Caco-2 (cell line): Measurements from ENCODE around the gene TEX101. TPM values are rescaled to one million over a fixed set of nuclear protein-coding genes. Genes with fewer than 3 reads are reported as not detected.

Experiments
- BruUV-seq: library from RNA; stranded (reverse); fragments of 400-500 nt; replicated peaks from 2 replicates; lab custom pipeline; 2021; lab: Mats Ljungman, UMichigan
- CTCF ChIA-PET: fragments of 300-600 bp; sonication (Branson Sonifier 250); formaldehyde crosslinking; loops from one replicate; lab custom pipeline; 2022; ENCODE audit warnings: antibody characterized with exemption; lab: Charles Lee
- POLR2A ChIA-PET: fragments of 300-600 bp; sonication (Branson Sonifier 250); formaldehyde crosslinking; loops from one replicate; lab custom pipeline; 2022; ENCODE audit warnings: antibody characterized with exemption; lab: Charles Lee
- DNase-seq, 2 experiments: peaks; one replicate each; pipeline versions ENCODE4 v3.0.0 to v3.0.0-alpha.2; 2020 to 2022
- H3K27me3 ChIP-seq: replicated peaks from 2 replicates; pipeline ENCODE4 v1.6.0; 2011; ENCODE audit warnings: low read length; ENCODE audit not compliant: control insufficient read depth, insufficient read depth
- H3K36me3 ChIP-seq: 2 replicates; pipeline ENCODE4 v1.5.1; 2011; ENCODE audit warnings: low read length; ENCODE audit not compliant: control insufficient read depth, insufficient read depth
- H3K4me1 ChIP-seq: fragments of 250-450 bp; sonication (Bioruptor Pico); 2 replicates; pipeline ENCODE4 v1.5.1; 2020; ENCODE audit warnings: mild to moderate bottlenecking
- H3K4me3 ChIP-seq: 2 replicates; pipeline ENCODE4 v1.5.1; 2011; ENCODE audit warnings: low read depth, mild to moderate bottlenecking, control low read depth, low read length
- H3K9me3 ChIP-seq: fragments of 250-450 bp; sonication (Bioruptor Pico); 2 replicates; pipeline ENCODE4 v1.5.1; 2020; ENCODE audit warnings: mild to moderate bottlenecking, moderate library complexity
- H3K27ac Mint-ChIP-seq: one replicate; pipeline ENCODE4 v1.8.0; 2022; ENCODE audit warnings: mixed read lengths; ENCODE audit not compliant: unreplicated experiment
- H3K27me3 Mint-ChIP-seq: one replicate; pipeline ENCODE4 v1.8.0; 2022; ENCODE audit warnings: mixed read lengths; ENCODE audit not compliant: insufficient read depth, unreplicated experiment
- H3K36me3 Mint-ChIP-seq: one replicate; pipeline ENCODE4 v1.8.0; 2022; ENCODE audit warnings: mild to moderate bottlenecking, mixed read lengths; ENCODE audit not compliant: insufficient read depth, unreplicated experiment
- H3K4me1 Mint-ChIP-seq: one replicate; pipeline ENCODE4 v1.8.0; 2022; ENCODE audit warnings: low read depth, mixed read lengths; ENCODE audit not compliant: unreplicated experiment
- H3K4me3 Mint-ChIP-seq: one replicate; pipeline ENCODE4 v1.8.0; 2022; ENCODE audit warnings: mild to moderate bottlenecking, moderate library complexity, mixed read lengths; ENCODE audit not compliant: unreplicated experiment
- H3K9me3 Mint-ChIP-seq: one replicate; pipeline ENCODE4 v1.8.0; 2022; ENCODE audit warnings: mixed read lengths; ENCODE audit not compliant: unreplicated experiment
- CTCF ChIP-seq, 2 experiments: fragments of 200-600 bp in 1 of 2; IDR thresholded peaks; 1 replicate in 1 of 2; 2 replicates in 1 of 2; pipeline versions ENCODE4 v1.5.1 to v1.8.0; 2011 to 2022; ENCODE audit warnings: antibody characterized with exemption in 1 of 2, control low read depth in 1 of 2, inconsistent platforms in 1 of 2, low read depth in 1 of 2, low read length in 1 of 2, mild to moderate bottlenecking in 1 of 2, moderate library complexity in 1 of 2; ENCODE audit not compliant: insufficient read depth in 1 of 2, severe bottlenecking in 1 of 2, unreplicated experiment in 1 of 2
- intact Hi-C: fragments of 100-400 bp; cut with micrococcal nuclease; formaldehyde crosslinking; loops from one replicate; pipeline ENCODE4 v1.10.0; 2022; ENCODE audit not compliant: unreplicated experiment
- total RNA-seq: library from RNA; stranded (reverse); gene quantifications from 2 replicates; pipeline ENCODE4 v1.2.3, GENCODE V29; 2022

Gene TEX101
- total RNA-seq, 1 experiment from 2014 or later = not detected

- Mint-ChIP-seq H3K27ac (no peak overlapping the region), H3K36me3 (no peaks in the 10 kb centered on the region), H3K4me1 (peaks cover 5% of the 10 kb centered on the region), H3K27me3 (peaks cover 4% of the 10 kb centered on the region), H3K9me3 (no peaks in the 10 kb centered on the region), H3K4me3 (no peak overlapping the region)
- no TSS peak for BruUV-seq
- ChIA-PET CTCF (no interaction called here), POLR2A (no interaction called here)
- Histone ChIP-seq H3K4me1 (no peaks in the 10 kb centered on the region), H3K4me3 (no peak overlapping the region), H3K9me3 (no peaks in the 10 kb centered on the region), H3K36me3 (no peaks in the 10 kb centered on the region), H3K27me3 (no peaks in the 10 kb centered on the region)
- intact Hi-C loops = loop anchor here (5.0 to 10.0 kb wide), 2 partner anchors 57 to 209 kb away; partner anchors contain the start of gene PHLDB3
- DNase-seq = no peak
- TF ChIP-seq CTCF (IDR thresholded peaks at IDR 0.05; ENCODE audit: insufficient read depth in 1 of 2, low read depth in 1 of 2, low read length in 1 of 2, severe bottlenecking in 1 of 2, unreplicated experiment in 1 of 2) = no peak
Observed at GRCh38 chr19:43445426-43445825, 30.7 kb downstream of the TEX101 start.

GRCh38 chr19:43446746-43447489 is 32.2 kb downstream of the TEX101 start:
- peak; percentile 94 to 98 for TF ChIP-seq CTCF (IDR thresholded peaks at IDR 0.05; ENCODE audit: insufficient read depth in 1 of 2, low read depth in 1 of 2, low read length in 1 of 2, severe bottlenecking in 1 of 2, unreplicated experiment in 1 of 2)
- ChIA-PET CTCF (interaction anchor here (0.6 to 3.8 kb wide), 22 partner anchors 8 to 765 kb away, joined by 3 to 181 read pairs (median 4); partner anchors contain the start of genes IRGQ, PHLDB3, ZNF575 and ZNF576), POLR2A (interaction anchor here (0.5 to 1.1 kb wide), 3 partner anchors 57 to 73 kb away, joined by 3 to 8 read pairs (median 3); no protein-coding TSS in a partner anchor)
- intact Hi-C loops = loop anchor here (1.0 to 10.0 kb wide), 4 partner anchors 16 to 208 kb away; partner anchors contain the start of gene PHLDB3
- Mint-ChIP-seq H3K27ac (no peak overlapping the region), H3K9me3 (peaks cover 10% of the 10 kb centered on the region), H3K36me3 (no peaks in the 10 kb centered on the region), H3K27me3 (peaks cover 2% of the 10 kb centered on the region), H3K4me3 (no peak overlapping the region), H3K4me1 (peaks cover 5% of the 10 kb centered on the region)
- Histone ChIP-seq H3K4me1 (no peaks in the 10 kb centered on the region), H3K27me3 (no peaks in the 10 kb centered on the region), H3K36me3 (no peaks in the 10 kb centered on the region), H3K4me3 (no peak overlapping the region), H3K9me3 (no peaks in the 10 kb centered on the region)
- BruUV-seq = no TSS peak
- DNase-seq = peak; percentile 71 to 82

DNA sequence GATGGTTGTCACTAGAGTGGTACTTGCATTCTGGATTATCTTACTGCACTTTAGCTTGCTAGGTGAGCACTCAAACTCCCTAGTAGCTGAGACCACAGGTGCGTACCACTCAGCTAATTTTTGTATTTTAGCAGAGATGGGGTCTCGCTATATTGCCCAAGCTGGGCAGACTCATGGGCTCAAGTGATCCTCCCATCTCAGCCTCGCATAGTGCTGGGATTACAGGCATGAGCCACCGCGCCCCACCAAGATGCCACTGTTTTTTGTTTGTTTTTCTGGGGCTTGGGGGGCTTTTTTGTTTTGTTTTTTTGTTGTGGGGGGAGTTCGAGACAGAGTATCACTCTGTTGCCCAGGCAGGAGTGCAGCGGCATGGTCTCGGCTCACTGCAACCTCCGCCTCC is 33.0 kb downstream of the TEX101 start:
- BruUV-seq = no TSS peak
- no peak for TF ChIP-seq CTCF (IDR thresholded peaks at IDR 0.05; ENCODE audit: insufficient read depth in 1 of 2, low read depth in 1 of 2, low read length in 1 of 2, severe bottlenecking in 1 of 2, unreplicated experiment in 1 of 2)
- no peaks in the 10 kb centered on the region for H3K27me3 ChIP-seq
- no peaks in the 10 kb centered on the region for H3K36me3 Mint-ChIP-seq
- H3K9me3 ChIP-seq = no peaks in the 10 kb centered on the region
- POLR2A ChIA-PET = interaction anchor here (0.5 to 1.1 kb wide), 3 partner anchors 56 to 72 kb away, joined by 3 to 8 read pairs (median 3); no protein-coding TSS in a partner anchor
- peaks cover 17% of the 10 kb centered on the region for H3K9me3 Mint-ChIP-seq
- H3K4me3 Mint-ChIP-seq = no peak overlapping the region
- H3K27ac Mint-ChIP-seq = no peak overlapping the region
- H3K4me1 ChIP-seq = no peaks in the 10 kb centered on the region
- no peak overlapping the region for H3K4me3 ChIP-seq
- peaks cover 5% of the 10 kb centered on the region for H3K4me1 Mint-ChIP-seq
- CTCF ChIA-PET = interaction anchor here (0.6 to 3.8 kb wide), 22 partner anchors 7 to 764 kb away, joined by 3 to 181 read pairs (median 4); partner anchors contain the start of genes IRGQ, PHLDB3, ZNF575 and ZNF576
- no peaks in the 10 kb centered on the region for H3K36me3 ChIP-seq
- intact Hi-C loops = loop anchor here (1.0 to 10.0 kb wide), 4 partner anchors 16 to 207 kb away; partner anchors contain the start of gene PHLDB3
- DNase-seq = no peak
- H3K27me3 Mint-ChIP-seq = peaks cover 2% of the 10 kb centered on the region
